ENCODE results near the gene CTR9. TPM values are rescaled to one million over a fixed set of nuclear protein-coding genes. Genes with fewer than 3 reads are reported as not detected.
A peak's percentile ranks its signal among the peaks of the same experiment; 100 is the strongest.

The CTR9 gene
- total and polyA plus RNA-seq, 2 of the 13 experiments (the other 11 are each of a cell fraction or from before 2014, with no cell fraction given): 6.6 to 22.1 TPM

DNA sequence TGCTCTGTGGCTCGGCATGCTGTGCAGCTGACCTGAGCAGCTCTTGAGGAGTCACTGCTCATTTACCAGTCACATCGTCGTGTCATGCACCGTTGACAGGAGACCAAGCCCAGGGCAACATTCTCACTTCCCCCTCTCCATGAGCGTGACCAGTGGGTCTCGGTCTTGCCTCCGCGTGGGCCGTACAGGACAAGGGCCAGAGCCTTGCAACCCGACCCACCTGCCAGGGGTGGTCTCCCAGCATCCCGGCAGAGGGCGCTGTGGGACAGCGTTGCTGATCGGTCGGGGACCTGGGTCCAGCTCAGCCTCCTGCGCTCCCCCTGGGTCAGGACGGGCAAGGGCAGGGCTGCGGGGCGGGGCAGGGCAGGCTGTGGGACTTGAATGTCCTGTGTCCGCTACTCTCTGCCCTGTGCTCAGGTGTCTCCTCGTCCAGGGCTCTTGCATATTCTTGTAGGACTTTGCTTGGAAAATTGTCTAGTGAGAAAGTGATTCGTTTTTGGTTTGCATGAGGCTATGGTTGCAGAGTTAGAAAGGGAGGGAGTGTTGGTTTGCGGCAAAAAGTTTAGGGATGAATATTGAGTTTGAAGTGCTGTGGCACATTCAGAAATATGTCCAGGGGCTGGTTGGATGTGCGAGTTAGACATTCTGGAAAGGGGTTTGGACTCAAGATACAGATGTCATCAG, 41.5 kb downstream of the CTR9 start (continued):
- TF ChIP-seq, protein P1, sequence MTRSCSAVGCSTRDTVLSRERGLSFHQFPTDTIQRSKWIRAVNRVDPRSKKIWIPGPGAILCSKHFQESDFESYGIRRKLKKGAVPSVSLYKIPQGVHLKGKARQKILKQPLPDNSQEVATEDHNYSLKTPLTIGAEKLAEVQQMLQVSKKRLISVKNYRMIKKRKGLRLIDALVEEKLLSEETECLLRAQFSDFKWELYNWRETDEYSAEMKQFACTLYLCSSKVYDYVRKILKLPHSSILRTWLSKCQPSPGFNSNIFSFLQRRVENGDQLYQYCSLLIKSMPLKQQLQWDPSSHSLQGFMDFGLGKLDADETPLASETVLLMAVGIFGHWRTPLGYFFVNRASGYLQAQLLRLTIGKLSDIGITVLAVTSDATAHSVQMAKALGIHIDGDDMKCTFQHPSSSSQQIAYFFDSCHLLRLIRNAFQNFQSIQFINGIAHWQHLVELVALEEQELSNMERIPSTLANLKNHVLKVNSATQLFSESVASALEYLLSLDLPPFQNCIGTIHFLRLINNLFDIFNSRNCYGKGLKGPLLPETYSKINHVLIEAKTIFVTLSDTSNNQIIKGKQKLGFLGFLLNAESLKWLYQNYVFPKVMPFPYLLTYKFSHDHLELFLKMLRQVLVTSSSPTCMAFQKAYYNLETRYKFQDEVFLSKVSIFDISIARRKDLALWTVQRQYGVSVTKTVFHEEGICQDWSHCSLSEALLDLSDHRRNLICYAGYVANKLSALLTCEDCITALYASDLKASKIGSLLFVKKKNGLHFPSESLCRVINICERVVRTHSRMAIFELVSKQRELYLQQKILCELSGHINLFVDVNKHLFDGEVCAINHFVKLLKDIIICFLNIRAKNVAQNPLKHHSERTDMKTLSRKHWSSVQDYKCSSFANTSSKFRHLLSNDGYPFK (CRISPR knock-in tag; IDR thresholded peaks at IDR 0.05; ENCODE audit: borderline replicate concordance): peak; percentile 44; the same call in 1 of the 2 replicates
- no peak for TF ChIP-seq ZNF75D (CRISPR knock-in tag; IDR thresholded peaks at IDR 0.05; ENCODE audit: borderline replicate concordance)
- TF ChIP-seq, protein P2, sequence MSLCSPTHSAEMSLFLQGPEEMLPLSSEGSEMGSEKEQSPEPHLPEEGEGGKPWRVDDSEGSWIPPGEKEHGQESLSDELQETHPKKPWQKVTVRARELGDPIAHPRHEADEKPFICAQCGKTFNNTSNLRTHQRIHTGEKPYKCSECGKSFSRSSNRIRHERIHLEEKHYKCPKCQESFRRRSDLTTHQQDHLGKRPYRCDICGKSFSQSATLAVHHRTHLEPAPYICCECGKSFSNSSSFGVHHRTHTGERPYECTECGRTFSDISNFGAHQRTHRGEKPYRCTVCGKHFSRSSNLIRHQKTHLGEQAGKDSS (CRISPR knock-in tag; IDR thresholded peaks at IDR 0.05; ENCODE audit: borderline replicate concordance, low read depth): peak; percentile 94
- TF ChIP-seq, protein P3, sequence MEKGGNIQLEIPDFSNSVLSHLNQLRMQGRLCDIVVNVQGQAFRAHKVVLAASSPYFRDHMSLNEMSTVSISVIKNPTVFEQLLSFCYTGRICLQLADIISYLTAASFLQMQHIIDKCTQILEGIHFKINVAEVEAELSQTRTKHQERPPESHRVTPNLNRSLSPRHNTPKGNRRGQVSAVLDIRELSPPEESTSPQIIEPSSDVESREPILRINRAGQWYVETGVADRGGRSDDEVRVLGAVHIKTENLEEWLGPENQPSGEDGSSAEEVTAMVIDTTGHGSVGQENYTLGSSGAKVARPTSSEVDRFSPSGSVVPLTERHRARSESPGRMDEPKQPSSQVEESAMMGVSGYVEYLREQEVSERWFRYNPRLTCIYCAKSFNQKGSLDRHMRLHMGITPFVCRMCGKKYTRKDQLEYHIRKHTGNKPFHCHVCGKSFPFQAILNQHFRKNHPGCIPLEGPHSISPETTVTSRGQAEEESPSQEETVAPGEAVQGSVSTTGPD (CRISPR knock-in tag; IDR thresholded peaks at IDR 0.05): no peak
- no peak for TF ChIP-seq JUNB (CRISPR knock-in tag; IDR thresholded peaks at IDR 0.05; ENCODE audit: borderline replicate concordance)
- no peak for TF ChIP-seq NR2F2 (IDR thresholded peaks at IDR 0.05; ENCODE audit: borderline replicate concordance, low read depth)
- TF ChIP-seq NR2C2 (CRISPR knock-in tag; IDR thresholded peaks at IDR 0.05; ENCODE audit: borderline replicate concordance): no peak
- TF ChIP-seq DNMT3B (CRISPR knock-in tag; conservative IDR thresholded peaks at IDR 0.05): no peak
- TF ChIP-seq SP5 (CRISPR knock-in tag; IDR thresholded peaks at IDR 0.05; ENCODE audit: borderline replicate concordance, low read depth): peak; percentile 56; the same call in 1 of the 2 replicates
- TF ChIP-seq, protein P4, sequence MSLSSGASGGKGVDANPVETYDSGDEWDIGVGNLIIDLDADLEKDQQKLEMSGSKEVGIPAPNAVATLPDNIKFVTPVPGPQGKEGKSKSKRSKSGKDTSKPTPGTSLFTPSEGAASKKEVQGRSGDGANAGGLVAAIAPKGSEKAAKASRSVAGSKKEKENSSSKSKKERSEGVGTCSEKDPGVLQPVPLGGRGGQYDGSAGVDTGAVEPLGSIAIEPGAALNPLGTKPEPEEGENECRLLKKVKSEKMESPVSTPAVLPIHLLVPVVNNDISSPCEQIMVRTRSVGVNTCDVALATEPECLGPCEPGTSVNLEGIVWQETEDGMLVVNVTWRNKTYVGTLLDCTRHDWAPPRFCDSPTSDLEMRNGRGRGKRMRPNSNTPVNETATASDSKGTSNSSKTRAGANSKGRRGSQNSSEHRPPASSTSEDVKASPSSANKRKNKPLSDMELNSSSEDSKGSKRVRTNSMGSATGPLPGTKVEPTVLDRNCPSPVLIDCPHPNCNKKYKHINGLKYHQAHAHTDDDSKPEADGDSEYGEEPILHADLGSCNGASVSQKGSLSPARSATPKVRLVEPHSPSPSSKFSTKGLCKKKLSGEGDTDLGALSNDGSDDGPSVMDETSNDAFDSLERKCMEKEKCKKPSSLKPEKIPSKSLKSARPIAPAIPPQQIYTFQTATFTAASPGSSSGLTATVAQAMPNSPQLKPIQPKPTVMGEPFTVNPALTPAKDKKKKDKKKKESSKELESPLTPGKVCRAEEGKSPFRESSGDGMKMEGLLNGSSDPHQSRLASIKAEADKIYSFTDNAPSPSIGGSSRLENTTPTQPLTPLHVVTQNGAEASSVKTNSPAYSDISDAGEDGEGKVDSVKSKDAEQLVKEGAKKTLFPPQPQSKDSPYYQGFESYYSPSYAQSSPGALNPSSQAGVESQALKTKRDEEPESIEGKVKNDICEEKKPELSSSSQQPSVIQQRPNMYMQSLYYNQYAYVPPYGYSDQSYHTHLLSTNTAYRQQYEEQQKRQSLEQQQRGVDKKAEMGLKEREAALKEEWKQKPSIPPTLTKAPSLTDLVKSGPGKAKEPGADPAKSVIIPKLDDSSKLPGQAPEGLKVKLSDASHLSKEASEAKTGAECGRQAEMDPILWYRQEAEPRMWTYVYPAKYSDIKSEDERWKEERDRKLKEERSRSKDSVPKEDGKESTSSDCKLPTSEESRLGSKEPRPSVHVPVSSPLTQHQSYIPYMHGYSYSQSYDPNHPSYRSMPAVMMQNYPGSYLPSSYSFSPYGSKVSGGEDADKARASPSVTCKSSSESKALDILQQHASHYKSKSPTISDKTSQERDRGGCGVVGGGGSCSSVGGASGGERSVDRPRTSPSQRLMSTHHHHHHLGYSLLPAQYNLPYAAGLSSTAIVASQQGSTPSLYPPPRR (CRISPR knock-in tag; IDR thresholded peaks at IDR 0.05; ENCODE audit: borderline replicate concordance): no peak; the same call in 1 of the 2 replicates
- TF ChIP-seq, protein P5, sequence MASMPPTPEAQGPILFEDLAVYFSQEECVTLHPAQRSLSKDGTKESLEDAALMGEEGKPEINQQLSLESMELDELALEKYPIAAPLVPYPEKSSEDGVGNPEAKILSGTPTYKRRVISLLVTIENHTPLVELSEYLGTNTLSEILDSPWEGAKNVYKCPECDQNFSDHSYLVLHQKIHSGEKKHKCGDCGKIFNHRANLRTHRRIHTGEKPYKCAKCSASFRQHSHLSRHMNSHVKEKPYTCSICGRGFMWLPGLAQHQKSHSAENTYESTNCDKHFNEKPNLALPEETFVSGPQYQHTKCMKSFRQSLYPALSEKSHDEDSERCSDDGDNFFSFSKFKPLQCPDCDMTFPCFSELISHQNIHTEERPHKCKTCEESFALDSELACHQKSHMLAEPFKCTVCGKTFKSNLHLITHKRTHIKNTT (CRISPR knock-in tag; IDR thresholded peaks at IDR 0.05): no peak
- no peak for TF ChIP-seq MXD4 (CRISPR knock-in tag; IDR thresholded peaks at IDR 0.05)
- TF ChIP-seq BRD4 (CRISPR knock-in tag; IDR thresholded peaks at IDR 0.05): no peak

Measured in HepG2 (cell line).